Nephron (organoid): Measurements from ENCODE around the gene PHC2.
A peak's percentile ranks its signal among the peaks of the same experiment; 100 is the strongest.

ENCODE experiments used
- H3K27ac Mint-ChIP-seq, 3 experiments: 2 replicates each; pipeline ENCODE4 v1.8.0; 2020; ENCODE audit warnings: mixed read lengths in 3 of 3, mild to moderate bottlenecking in 2 of 3, moderate library complexity in 1 of 3
- H3K27me3 Mint-ChIP-seq: 2 replicates; pipeline ENCODE4 v1.8.0; 2021; ENCODE audit warnings: low read depth, mild to moderate bottlenecking, moderate library complexity, mixed read lengths
- H3K36me3 Mint-ChIP-seq: 2 replicates; pipeline ENCODE4 v1.8.0; 2020; ENCODE audit warnings: low read depth, mixed read lengths
- H3K4me1 Mint-ChIP-seq: 2 replicates; pipeline ENCODE4 v1.8.0; 2020; ENCODE audit warnings: mixed read lengths
- H3K4me3 Mint-ChIP-seq, 3 experiments: 2 replicates each; pipeline ENCODE4 v1.8.0; 2020; ENCODE audit warnings: mild to moderate bottlenecking in 3 of 3, mixed read lengths in 3 of 3, moderate library complexity in 2 of 3
- H3K9me3 Mint-ChIP-seq: 2 replicates; pipeline ENCODE4 v1.8.0; 2020; ENCODE audit warnings: mixed read lengths
- CTCF ChIP-seq, 3 experiments: fragments of 200-600 bp; sonication (generic); IDR thresholded peaks; one replicate each; pipeline ENCODE4 v1.5.0; 2021; ENCODE audit warnings: antibody characterized with exemption in 3 of 3; ENCODE audit not compliant: unreplicated experiment in 3 of 3

Gene PHC2

GRCh38 chr1:33323663-33324477 is 107.0 kb downstream of the PHC2 start:
- Mint-ChIP-seq H3K27ac (peak overlapping the region; percentile 60 to 87 (median 61)), H3K9me3 (no peaks in the 10 kb centered on the region), H3K4me3 (no peak overlapping the region), H3K4me1 (peaks cover 41% of the 10 kb centered on the region), H3K27me3 (no peaks in the 10 kb centered on the region), H3K36me3 (peaks cover 63% of the 10 kb centered on the region)
- no peak for TF ChIP-seq CTCF (IDR thresholded peaks at IDR 0.05; ENCODE audit: unreplicated experiment in 3 of 3)

GRCh38 chr1:33322870-33323585 is 107.9 kb downstream of the PHC2 start:
- peaks cover 55% of the 10 kb centered on the region for H3K36me3 Mint-ChIP-seq
- peaks cover 41% of the 10 kb centered on the region for H3K4me1 Mint-ChIP-seq
- no peak for TF ChIP-seq CTCF (IDR thresholded peaks at IDR 0.05; ENCODE audit: unreplicated experiment in 3 of 3)
- H3K9me3 Mint-ChIP-seq: no peaks in the 10 kb centered on the region
- H3K27me3 Mint-ChIP-seq: no peaks in the 10 kb centered on the region
- H3K27ac Mint-ChIP-seq: peak overlapping the region; percentile 60 to 87 (median 61)
- no peak overlapping the region for H3K4me3 Mint-ChIP-seq

- no peaks in the 10 kb centered on the region for H3K27me3 Mint-ChIP-seq
- no peak for TF ChIP-seq CTCF (IDR thresholded peaks at IDR 0.05; ENCODE audit: unreplicated experiment in 3 of 3)
- H3K36me3 Mint-ChIP-seq: peaks cover 47% of the 10 kb centered on the region
- peaks cover 45% of the 10 kb centered on the region for H3K4me1 Mint-ChIP-seq
- H3K27ac Mint-ChIP-seq: peak overlapping the region in 1 of 3 experiments; percentile 55
- H3K9me3 Mint-ChIP-seq: no peaks in the 10 kb centered on the region
- no peak overlapping the region for H3K4me3 Mint-ChIP-seq
Measured at GRCh38 chr1:33322109-33322508, 108.8 kb downstream of the PHC2 start.

- Mint-ChIP-seq H3K27me3 (no peaks in the 10 kb centered on the region), H3K4me3 (no peak overlapping the region), H3K9me3 (no peaks in the 10 kb centered on the region), H3K36me3 (peaks cover 39% of the 10 kb centered on the region), H3K27ac (peak overlapping the region; percentile 13 to 55 (median 44)), H3K4me1 (peaks cover 45% of the 10 kb centered on the region)
- TF ChIP-seq CTCF (IDR thresholded peaks at IDR 0.05; ENCODE audit: unreplicated experiment in 3 of 3): no peak
Measured at GRCh38 chr1:33321178-33321577, 109.7 kb downstream of the PHC2 start.

- peak within 1 kb of the TSS; percentile 13 to 55 (median 44) for H3K27ac Mint-ChIP-seq
- H3K9me3 Mint-ChIP-seq: no peaks in the 10 kb centered on the region
- no peaks in the 10 kb centered on the region for H3K27me3 Mint-ChIP-seq
- H3K4me3 Mint-ChIP-seq: no peak within 1 kb of the TSS
- peaks cover 41% of the 10 kb centered on the region for H3K4me1 Mint-ChIP-seq
- H3K36me3 Mint-ChIP-seq: peaks cover 34% of the 10 kb centered on the region
- no peak for TF ChIP-seq CTCF (IDR thresholded peaks at IDR 0.05; ENCODE audit: unreplicated experiment in 3 of 3)
Measured at GRCh38 chr1:33320619-33321165, 110.2 kb downstream of the PHC2 start, which contains the start of gene A3GALT2. TSS of gene A3GALT2 (minus strand) at chr1:33321098. CDS start at chr1:33321098, 0 bp downstream.
